OCI-LY1 (cell line): ENCODE data around the gene WDFY4.

ENCODE experiments used
- CTCF ChIP-seq: fragments of 200-600 bp; sonication (generic), shearing (Covaris generic); IDR thresholded peaks from 2 replicates; pipeline ENCODE4 v1.5.1; 2017; ENCODE audit warnings: mild to moderate bottlenecking, antibody characterized with exemption, low read length, moderate library complexity, mixed read lengths
- EZH2 ChIP-seq: fragments of 200-600 bp; sonication (generic), shearing (Covaris generic); IDR thresholded peaks from 2 replicates; pipeline ENCODE4 v1.8.0; 2017; ENCODE audit warnings: borderline replicate concordance, mixed run types, mild to moderate bottlenecking, antibody characterized with exemption, low read length, moderate library complexity, mixed read lengths

GRCh38 chr10:48996329-48996728 lies 311.7 kb downstream of the WDFY4 start:
- TF ChIP-seq CTCF (no peak), EZH2 (no peak)
